ENCODE measurements around the gene CENATAC. TPM values are rescaled to one million over a fixed set of nuclear protein-coding genes. Genes with fewer than 3 reads are reported as not detected.

Gene CENATAC
- total and polyA plus RNA-seq, 9 of the 15 experiments (the other 6 are each of a cell fraction or from before 2014, with no cell fraction given): 2.4 to 25.5 (median 13.7) TPM

DNA sequence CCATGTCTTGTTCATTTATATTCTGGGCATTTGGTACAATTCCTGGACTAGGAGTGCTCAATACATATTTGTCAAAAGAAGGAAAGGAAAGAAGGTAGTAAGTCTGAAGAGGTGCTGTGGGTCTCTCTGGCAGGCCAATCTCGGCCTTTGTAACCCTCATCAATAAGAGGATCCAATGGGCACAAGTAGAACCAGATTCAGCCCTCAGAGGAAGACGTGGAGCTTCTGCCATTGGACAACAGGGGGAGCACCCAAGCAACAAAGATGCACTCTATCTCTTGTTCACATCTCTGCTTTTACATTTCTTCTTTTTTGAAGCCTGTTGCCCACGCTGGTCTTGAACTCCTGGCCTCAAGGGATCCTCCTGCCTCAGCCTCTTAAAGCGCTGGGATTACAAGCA is 67.4 kb downstream of the CENATAC start (continued):
- TF ChIP-seq, protein P1, sequence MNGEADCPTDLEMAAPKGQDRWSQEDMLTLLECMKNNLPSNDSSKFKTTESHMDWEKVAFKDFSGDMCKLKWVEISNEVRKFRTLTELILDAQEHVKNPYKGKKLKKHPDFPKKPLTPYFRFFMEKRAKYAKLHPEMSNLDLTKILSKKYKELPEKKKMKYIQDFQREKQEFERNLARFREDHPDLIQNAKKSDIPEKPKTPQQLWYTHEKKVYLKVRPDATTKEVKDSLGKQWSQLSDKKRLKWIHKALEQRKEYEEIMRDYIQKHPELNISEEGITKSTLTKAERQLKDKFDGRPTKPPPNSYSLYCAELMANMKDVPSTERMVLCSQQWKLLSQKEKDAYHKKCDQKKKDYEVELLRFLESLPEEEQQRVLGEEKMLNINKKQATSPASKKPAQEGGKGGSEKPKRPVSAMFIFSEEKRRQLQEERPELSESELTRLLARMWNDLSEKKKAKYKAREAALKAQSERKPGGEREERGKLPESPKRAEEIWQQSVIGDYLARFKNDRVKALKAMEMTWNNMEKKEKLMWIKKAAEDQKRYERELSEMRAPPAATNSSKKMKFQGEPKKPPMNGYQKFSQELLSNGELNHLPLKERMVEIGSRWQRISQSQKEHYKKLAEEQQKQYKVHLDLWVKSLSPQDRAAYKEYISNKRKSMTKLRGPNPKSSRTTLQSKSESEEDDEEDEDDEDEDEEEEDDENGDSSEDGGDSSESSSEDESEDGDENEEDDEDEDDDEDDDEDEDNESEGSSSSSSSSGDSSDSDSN (IDR thresholded peaks at IDR 0.05; ENCODE audit: borderline replicate concordance in 1 of 2, low read depth in 2 of 2, low read length in 2 of 2): no peak
- TF ChIP-seq ZNF274 (IDR thresholded peaks at IDR 0.05; ENCODE audit: borderline replicate concordance, low read depth, low read length) (no peak), SMARCE1 (IDR thresholded peaks at IDR 0.05) (no peak), ZNF41 (CRISPR knock-in tag; conservative IDR thresholded peaks at IDR 0.05) (no peak), SMC3 (conservative IDR thresholded peaks at IDR 0.05; ENCODE audit: insufficient read depth, low read depth, low read length) (peak; percentile 37; the same call in 1 of the 2 replicates), ZNF263 (CRISPR knock-in tag; IDR thresholded peaks at IDR 0.05; ENCODE audit: borderline replicate concordance) (no peak; the same call in 1 of the 2 replicates), SREBF2 (CRISPR knock-in tag; IDR thresholded peaks at IDR 0.05) (no peak), SMAD3 (CRISPR knock-in tag; conservative IDR thresholded peaks at IDR 0.05) (0 out of 2 replicates have a peak, but pooled peaks have one; percentile 25), ILK (tag; IDR thresholded peaks at IDR 0.05; ENCODE audit: borderline replicate concordance, low read depth) (no peak), GATA2 (CRISPR knock-in tag; IDR thresholded peaks at IDR 0.05) (peak; percentile 91), ZNF384 (IDR thresholded peaks at IDR 0.05; ENCODE audit: low read depth, low read length) (no peak), ZNF121 (CRISPR knock-in tag; conservative IDR thresholded peaks at IDR 0.05) (no peak), NR2F6 (CRISPR knock-in tag; IDR thresholded peaks at IDR 0.05) (no peak), MCM7 (IDR thresholded peaks at IDR 0.05) (no peak)
- TF ChIP-seq, protein P2, sequence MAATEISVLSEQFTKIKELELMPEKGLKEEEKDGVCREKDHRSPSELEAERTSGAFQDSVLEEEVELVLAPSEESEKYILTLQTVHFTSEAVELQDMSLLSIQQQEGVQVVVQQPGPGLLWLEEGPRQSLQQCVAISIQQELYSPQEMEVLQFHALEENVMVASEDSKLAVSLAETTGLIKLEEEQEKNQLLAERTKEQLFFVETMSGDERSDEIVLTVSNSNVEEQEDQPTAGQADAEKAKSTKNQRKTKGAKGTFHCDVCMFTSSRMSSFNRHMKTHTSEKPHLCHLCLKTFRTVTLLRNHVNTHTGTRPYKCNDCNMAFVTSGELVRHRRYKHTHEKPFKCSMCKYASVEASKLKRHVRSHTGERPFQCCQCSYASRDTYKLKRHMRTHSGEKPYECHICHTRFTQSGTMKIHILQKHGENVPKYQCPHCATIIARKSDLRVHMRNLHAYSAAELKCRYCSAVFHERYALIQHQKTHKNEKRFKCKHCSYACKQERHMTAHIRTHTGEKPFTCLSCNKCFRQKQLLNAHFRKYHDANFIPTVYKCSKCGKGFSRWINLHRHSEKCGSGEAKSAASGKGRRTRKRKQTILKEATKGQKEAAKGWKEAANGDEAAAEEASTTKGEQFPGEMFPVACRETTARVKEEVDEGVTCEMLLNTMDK (IDR thresholded peaks at IDR 0.05; ENCODE audit: borderline replicate concordance, insufficient read depth, low read depth, low read length, poor library complexity, severe bottlenecking): no peak
- TF ChIP-seq, protein P3, sequence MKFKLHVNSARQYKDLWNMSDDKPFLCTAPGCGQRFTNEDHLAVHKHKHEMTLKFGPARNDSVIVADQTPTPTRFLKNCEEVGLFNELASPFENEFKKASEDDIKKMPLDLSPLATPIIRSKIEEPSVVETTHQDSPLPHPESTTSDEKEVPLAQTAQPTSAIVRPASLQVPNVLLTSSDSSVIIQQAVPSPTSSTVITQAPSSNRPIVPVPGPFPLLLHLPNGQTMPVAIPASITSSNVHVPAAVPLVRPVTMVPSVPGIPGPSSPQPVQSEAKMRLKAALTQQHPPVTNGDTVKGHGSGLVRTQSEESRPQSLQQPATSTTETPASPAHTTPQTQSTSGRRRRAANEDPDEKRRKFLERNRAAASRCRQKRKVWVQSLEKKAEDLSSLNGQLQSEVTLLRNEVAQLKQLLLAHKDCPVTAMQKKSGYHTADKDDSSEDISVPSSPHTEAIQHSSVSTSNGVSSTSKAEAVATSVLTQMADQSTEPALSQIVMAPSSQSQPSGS (CRISPR knock-in tag; IDR thresholded peaks at IDR 0.05): no peak
- TF ChIP-seq, protein P4, sequence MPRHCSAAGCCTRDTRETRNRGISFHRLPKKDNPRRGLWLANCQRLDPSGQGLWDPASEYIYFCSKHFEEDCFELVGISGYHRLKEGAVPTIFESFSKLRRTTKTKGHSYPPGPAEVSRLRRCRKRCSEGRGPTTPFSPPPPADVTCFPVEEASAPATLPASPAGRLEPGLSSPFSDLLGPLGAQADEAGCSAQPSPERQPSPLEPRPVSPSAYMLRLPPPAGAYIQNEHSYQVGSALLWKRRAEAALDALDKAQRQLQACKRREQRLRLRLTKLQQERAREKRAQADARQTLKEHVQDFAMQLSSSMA (CRISPR knock-in tag; IDR thresholded peaks at IDR 0.05): no peak
- TF ChIP-seq, protein P5, sequence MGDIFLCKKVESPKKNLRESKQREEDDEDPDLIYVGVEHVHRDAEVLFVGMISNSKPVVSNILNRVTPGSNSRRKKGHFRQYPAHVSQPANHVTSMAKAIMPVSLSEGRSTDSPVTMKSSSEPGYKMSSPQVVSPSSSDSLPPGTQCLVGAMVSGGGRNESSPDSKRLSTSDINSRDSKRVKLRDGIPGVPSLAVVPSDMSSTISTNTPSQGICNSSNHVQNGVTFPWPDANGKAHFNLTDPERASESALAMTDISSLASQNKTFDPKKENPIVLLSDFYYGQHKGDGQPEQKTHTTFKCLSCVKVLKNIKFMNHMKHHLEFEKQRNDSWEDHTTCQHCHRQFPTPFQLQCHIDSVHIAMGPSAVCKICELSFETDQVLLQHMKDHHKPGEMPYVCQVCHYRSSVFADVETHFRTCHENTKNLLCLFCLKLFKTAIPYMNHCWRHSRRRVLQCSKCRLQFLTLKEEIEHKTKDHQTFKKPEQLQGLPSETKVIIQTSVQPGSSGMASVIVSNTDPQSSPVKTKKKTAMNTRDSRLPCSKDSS (IDR thresholded peaks at IDR 0.05; ENCODE audit: low read depth, partially characterized antibody): no peak
- TF ChIP-seq, protein P6, sequence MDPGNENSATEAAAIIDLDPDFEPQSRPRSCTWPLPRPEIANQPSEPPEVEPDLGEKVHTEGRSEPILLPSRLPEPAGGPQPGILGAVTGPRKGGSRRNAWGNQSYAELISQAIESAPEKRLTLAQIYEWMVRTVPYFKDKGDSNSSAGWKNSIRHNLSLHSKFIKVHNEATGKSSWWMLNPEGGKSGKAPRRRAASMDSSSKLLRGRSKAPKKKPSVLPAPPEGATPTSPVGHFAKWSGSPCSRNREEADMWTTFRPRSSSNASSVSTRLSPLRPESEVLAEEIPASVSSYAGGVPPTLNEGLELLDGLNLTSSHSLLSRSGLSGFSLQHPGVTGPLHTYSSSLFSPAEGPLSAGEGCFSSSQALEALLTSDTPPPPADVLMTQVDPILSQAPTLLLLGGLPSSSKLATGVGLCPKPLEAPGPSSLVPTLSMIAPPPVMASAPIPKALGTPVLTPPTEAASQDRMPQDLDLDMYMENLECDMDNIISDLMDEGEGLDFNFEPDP (CRISPR knock-in tag; IDR thresholded peaks at IDR 0.05): no peak
